GM21619 (cell line): ENCODE data around the gene MAN2B2.

ENCODE experiments used
- ATAC-seq: cut with Tn5 transposase; IDR thresholded peaks from one replicate; pipeline ENCODE4 v1.9.1; 2021; ENCODE audit not compliant: unreplicated experiment

The MAN2B2 gene

GRCh38 chr4:6566391-6567190 lies 8.4 kb upstream of the MAN2B2 start:
- no peak for ATAC-seq

DNA sequence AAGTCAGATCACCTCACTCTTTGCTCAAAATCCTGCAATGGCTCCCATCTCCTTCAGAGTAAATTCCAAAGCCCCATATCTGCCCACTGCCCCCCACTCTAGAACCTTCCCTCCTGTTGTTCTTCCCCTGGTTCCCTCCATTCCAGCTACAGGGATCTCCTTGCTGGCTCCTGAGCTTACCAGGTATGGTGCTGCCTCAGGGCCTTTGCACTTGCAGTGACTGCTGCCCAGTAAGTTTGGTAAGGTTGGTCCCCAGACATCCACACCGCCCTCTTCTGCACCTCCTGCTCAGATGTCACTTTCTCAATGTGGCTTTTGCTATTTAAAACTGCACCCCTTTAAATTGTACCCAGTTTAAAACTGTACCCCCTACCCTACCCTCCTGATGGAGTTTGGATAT lies 7.8 kb upstream of the MAN2B2 start:
- ATAC-seq, result no peak

DNA sequence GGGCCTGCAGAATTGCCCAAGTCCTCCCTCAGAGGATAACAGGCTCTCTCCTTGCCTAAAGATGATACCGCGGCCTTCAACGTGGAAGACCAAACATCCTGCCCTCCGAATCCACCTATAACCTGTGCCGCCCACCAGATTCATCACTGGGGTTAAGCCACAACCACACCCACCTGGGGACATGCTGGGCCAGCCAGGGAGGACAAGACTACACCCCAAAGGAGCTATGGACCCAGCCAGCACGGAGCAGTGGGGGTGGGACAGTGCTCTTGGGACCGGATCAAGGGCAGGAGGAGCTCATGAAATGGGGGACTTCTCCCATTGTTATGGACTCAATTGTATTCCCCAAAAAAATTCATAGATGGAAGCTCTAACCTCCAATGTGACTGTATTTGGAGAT lies 6.8 kb upstream of the MAN2B2 start:
- no peak for ATAC-seq

GRCh38 chr4:6568689-6569332 lies 6.2 kb upstream of the MAN2B2 start:
- ATAC-seq, result no peak

DNA sequence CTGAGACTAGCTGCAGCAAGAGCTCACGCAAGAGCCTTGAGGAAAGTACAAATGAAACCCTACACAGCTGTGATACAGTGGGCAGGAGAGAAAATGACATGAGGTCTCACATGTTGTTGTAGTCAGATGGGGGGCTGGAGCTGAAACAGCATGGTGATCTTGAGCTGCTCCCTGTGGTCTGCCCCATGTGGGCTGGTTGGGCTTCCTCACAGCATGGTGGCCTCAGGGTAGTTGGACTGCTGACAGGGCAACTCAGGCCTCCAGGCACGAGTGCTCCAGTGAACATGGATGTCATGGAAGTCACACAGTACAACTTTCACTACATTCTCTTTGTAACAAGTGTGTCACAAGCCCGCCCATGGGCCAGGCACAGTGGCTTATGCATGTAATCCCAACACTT lies 3.4 kb upstream of the MAN2B2 start:
- no peak for ATAC-seq

GRCh38 chr4:6573551-6573950 lies 1.4 kb upstream of the MAN2B2 start:
- ATAC-seq, result no peak

- no peak for ATAC-seq
Measured at GRCh38 chr4:6573986-6574746, 823 bp upstream of the MAN2B2 start.

DNA sequence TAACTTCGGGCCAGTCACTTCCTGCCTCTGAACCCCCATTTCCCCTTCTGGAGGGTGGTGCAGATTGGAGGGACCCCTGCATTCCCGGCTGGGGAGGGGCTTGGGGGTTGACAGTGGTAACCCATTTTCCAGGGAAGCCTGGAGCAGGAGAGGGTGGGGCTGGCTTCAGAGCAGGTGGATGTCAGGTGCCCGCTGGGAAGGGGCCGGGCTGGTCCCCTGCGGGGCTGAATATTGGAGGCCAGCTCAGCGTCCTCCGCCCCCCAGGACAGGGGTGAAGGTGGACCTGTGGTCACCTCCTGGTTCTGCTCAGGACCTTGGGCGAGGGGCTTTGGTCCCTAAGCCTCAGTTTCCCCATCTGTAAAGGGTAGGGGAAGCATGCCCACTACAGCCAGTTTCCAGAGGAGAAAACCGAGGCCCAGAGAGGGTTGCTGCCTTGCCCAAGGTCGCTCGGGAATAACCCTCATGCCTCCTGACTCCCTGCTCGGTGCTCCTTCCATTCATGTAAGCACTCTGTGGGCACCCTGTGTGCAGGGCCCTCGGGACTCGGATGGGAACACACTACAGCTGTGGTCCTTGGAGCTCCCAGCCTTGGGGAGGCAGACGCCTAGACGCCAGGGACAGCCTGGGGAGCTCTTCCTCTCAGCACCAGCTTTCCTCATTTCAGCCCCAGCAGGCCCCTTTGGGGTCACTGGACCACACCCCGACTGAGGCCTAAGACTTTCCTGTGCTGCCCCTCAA lies 683 bp downstream of the MAN2B2 start:
- no peak for ATAC-seq

DNA sequence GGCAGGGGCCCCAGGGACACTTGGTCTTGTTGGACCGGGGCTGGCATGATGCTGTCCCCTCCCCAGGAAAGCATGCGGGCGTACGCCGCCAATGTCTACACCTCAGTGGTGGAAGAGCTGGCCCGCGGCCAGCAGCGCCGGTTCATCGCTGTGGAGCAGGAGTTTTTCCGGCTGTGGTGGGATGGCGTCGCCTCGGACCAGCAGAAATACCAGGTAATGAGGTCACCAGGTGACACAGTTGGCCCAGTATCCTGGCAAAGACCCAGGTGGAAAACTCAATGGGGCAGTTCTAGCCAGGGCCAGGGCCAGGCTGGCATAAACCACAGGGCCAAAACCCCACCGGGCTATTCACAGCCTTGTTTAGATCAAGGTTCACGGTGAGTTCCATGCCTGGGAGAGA lies 1.5 kb downstream of the MAN2B2 start:
- ATAC-seq, result no peak

DNA sequence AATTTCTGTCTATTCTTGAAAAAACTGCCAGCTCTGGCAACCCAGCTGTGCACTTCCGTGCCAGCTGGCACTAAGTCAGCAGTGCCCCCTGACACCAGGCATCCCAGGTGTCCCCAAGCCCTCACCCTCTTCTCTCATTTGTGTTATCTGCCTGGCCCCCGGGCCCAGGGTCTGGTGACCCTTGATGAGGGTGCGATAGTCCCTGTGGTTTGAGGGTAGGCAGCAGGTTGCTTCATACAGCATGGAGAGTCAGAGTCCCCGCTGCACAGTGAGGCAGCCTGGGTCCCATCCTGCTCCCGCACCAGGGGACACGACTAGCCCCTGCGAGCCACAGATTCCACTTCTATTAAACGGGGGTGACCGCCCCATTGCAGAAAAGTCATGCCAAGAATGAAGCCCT lies 1.9 kb downstream of the MAN2B2 start:
- no peak for ATAC-seq

- no peak for ATAC-seq
Measured at GRCh38 chr4:6577409-6577808, 2.4 kb downstream of the MAN2B2 start.

GRCh38 chr4:6578221-6578620 lies 3.2 kb downstream of the MAN2B2 start:
- no peak for ATAC-seq

GRCh38 chr4:6580353-6580752 lies 5.4 kb downstream of the MAN2B2 start:
- ATAC-seq, result no peak

GRCh38 chr4:6581566-6582121 lies 6.7 kb downstream of the MAN2B2 start:
- ATAC-seq, result no peak

GRCh38 chr4:6582889-6583490 lies 8.0 kb downstream of the MAN2B2 start:
- ATAC-seq, result no peak

DNA sequence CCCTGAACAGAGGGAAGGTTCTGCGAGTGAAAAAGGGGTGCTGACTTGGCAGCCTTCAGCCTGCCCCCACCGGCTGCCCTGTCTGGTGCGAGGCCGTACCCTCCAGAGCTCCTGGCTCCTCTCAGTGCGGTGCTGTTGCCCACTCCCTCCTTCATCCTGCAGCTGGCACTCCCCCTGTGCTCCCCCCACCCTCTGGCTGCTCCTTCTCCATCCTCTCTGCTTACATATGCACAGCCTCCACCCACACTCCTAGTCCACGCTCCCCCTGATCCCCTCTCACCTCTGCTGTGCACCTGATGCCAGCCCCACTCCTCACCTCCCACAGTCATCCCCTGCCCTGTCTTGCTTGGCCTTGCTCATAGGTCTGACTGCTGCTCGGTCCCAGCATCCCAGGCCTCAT lies 9.9 kb downstream of the MAN2B2 start:
- no peak for ATAC-seq

- ATAC-seq, result no peak
Measured at GRCh38 chr4:6586715-6587325, 11.8 kb downstream of the MAN2B2 start.

DNA sequence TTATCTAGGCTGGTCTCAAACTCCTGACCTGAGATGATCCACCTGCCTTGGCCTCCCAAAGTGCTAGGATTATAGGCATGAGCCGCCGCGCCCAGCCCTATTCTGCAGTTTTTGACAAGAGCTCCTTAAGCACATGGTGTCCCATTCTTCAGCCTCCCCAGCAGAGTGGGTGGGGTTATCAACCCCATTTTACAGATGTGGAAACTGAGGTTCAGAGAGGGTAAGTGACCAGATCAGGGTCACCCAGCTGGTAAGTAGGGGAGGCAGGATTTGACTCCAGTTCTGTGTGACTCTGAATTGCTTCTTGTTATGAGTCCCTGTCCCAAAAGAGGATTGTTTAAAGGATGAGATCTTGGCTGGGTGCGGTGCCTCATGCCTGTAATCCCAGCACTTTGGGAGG lies 14.5 kb downstream of the MAN2B2 start:
- ATAC-seq, result no peak

DNA sequence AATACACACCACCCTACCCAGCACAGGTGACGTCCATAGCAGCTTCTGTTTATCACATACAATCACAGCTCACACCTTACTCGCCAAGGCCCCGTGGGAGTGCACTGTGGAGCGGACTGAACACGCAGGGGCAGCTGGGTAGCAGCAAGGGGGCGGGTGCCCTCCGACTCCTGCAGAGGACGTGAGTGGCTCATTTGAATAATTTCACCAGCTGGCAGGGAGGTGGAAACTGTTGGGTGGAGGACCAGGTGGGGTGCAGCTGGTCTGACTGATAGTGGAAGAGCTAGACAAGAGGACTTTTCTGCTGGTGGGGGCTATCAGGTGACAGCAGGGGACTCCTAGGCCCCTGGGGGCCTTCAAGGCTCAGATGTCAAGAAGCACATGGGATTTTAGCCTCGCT lies 16.3 kb downstream of the MAN2B2 start:
- peak; percentile 70 for ATAC-seq

- no peak for ATAC-seq
Measured at GRCh38 chr4:6591781-6592180, 16.8 kb downstream of the MAN2B2 start.
